WTC11 (cell line): Measurements from ENCODE around the gene MAX. TPM values are rescaled to one million over a fixed set of nuclear protein-coding genes. Genes with fewer than 3 reads are reported as not detected.

Experiments used
- ATAC-seq: fragments of 200-7000 bp; cut with Tn5 transposase; 2 replicates; pipeline ENCODE4 v1.10.0; 2021; ENCODE audit warnings: mild to moderate bottlenecking, moderate library complexity
- CTCF ChIA-PET: fragments of 300-600 bp; sonication (Branson Sonifier 250); formaldehyde crosslinking; loops from one replicate; lab custom pipeline; 2021; ENCODE audit warnings: antibody characterized with exemption; lab: Charles Lee
- POLR2A ChIA-PET: fragments of 350-600 bp; sonication (Branson Sonifier 250); formaldehyde crosslinking; loops from one replicate; lab custom pipeline; 2021; ENCODE audit warnings: antibody characterized with exemption; lab: Charles Lee
- DNase-seq: peaks from one replicate; pipeline ENCODE4 v3.0.0; 2021; ENCODE audit warnings: low spot score
- H3K27ac Mint-ChIP-seq: 2 replicates; pipeline ENCODE4 v1.8.0; 2021; ENCODE audit warnings: mixed read lengths
- H3K27me3 Mint-ChIP-seq: 2 replicates; pipeline ENCODE4 v1.8.0; 2021; ENCODE audit warnings: low read depth, mild to moderate bottlenecking, moderate library complexity, mixed read lengths
- H3K36me3 Mint-ChIP-seq: 2 replicates; pipeline ENCODE4 v1.8.0; 2021; ENCODE audit warnings: mixed read lengths
- H3K4me1 Mint-ChIP-seq: 2 replicates; pipeline ENCODE4 v1.8.0; 2022; ENCODE audit warnings: mixed read lengths
- H3K4me3 Mint-ChIP-seq: 2 replicates; pipeline ENCODE4 v1.8.0; 2021; ENCODE audit warnings: mild to moderate bottlenecking, moderate library complexity, mixed read lengths
- H3K9me3 Mint-ChIP-seq: 2 replicates; pipeline ENCODE4 v1.8.0; 2021; ENCODE audit warnings: mixed read lengths
- ARID4B ChIP-seq: sonication (generic); formaldehyde crosslinking; IDR thresholded peaks from 2 replicates; pipeline ENCODE4 v1.8.0; 2023; ENCODE audit warnings: missing genetic modification reagents, mild to moderate bottlenecking, borderline replicate concordance
- ATF3 ChIP-seq: sonication (generic); formaldehyde crosslinking; conservative IDR thresholded peaks from 2 replicates; pipeline ENCODE4 v1.8.1; 2022; ENCODE audit warnings: mild to moderate bottlenecking, missing genetic modification reagents
- ATF6 ChIP-seq: sonication (generic); formaldehyde crosslinking; IDR thresholded peaks from 2 replicates; pipeline ENCODE4 v1.8.1; 2023; ENCODE audit warnings: mild to moderate bottlenecking, missing genetic modification reagents
- E2F4 ChIP-seq: sonication (generic); formaldehyde crosslinking; IDR thresholded peaks from 2 replicates; pipeline ENCODE4 v1.8.1; 2022; ENCODE audit warnings: low read depth, mild to moderate bottlenecking, moderate library complexity, missing genetic modification reagents, borderline replicate concordance
- E2F5 ChIP-seq: sonication (generic); formaldehyde crosslinking; IDR thresholded peaks from 2 replicates; pipeline ENCODE4 v1.8.1; 2022; ENCODE audit warnings: mild to moderate bottlenecking, moderate library complexity, missing genetic modification reagents
- ERG ChIP-seq: fragments of 250-450 bp; sonication (Bioruptor Pico); IDR thresholded peaks from 2 replicates; pipeline ENCODE4 v1.8.0; 2021; ENCODE audit warnings: mild to moderate bottlenecking
- FOXP4 ChIP-seq: sonication (generic); formaldehyde crosslinking; IDR thresholded peaks from 2 replicates; pipeline ENCODE4 v1.8.0; 2022; ENCODE audit warnings: mild to moderate bottlenecking, missing genetic modification reagents
- GABPB1 ChIP-seq: sonication (generic); formaldehyde crosslinking; IDR thresholded peaks from 2 replicates; pipeline ENCODE4 v1.8.1; 2023; ENCODE audit warnings: mild to moderate bottlenecking, missing genetic modification reagents
- GRHL2 ChIP-seq: fragments of 250-450 bp; sonication (Bioruptor Pico); IDR thresholded peaks from 2 replicates; pipeline ENCODE4 v1.8.0; 2022; ENCODE audit warnings: mild to moderate bottlenecking, moderate library complexity; ENCODE audit not compliant: insufficient replicate concordance, severe bottlenecking
- MAX ChIP-seq: sonication (generic); formaldehyde crosslinking; IDR thresholded peaks from 2 replicates; pipeline ENCODE4 v1.8.0; 2022; ENCODE audit warnings: mild to moderate bottlenecking, missing genetic modification reagents
- MXD4 ChIP-seq: fragments of 250-450 bp; sonication (Bioruptor Pico); IDR thresholded peaks from 2 replicates; pipeline ENCODE4 v1.8.0; 2021; ENCODE audit warnings: mild to moderate bottlenecking, moderate library complexity, borderline replicate concordance
- NFATC4 ChIP-seq: fragments of 250-450 bp; sonication (Bioruptor Pico); IDR thresholded peaks from 2 replicates; pipeline ENCODE4 v1.9.0; 2021; ENCODE audit warnings: mild to moderate bottlenecking
- NFYB ChIP-seq: sonication (generic); formaldehyde crosslinking; conservative IDR thresholded peaks from 2 replicates; pipeline ENCODE4 v1.8.0; 2022; ENCODE audit warnings: low read depth, missing genetic modification reagents
- NR1H2 ChIP-seq: sonication (generic); formaldehyde crosslinking; IDR thresholded peaks from 2 replicates; pipeline ENCODE4 v1.9.0; 2021; ENCODE audit warnings: mild to moderate bottlenecking, moderate library complexity, missing genetic modification reagents
- NR2C2 ChIP-seq: sonication (generic); formaldehyde crosslinking; IDR thresholded peaks from 2 replicates; pipeline ENCODE4 v1.8.0; 2022; ENCODE audit warnings: mild to moderate bottlenecking, missing genetic modification reagents
- OVOL2 ChIP-seq: fragments of 250-450 bp; sonication (Bioruptor Pico); IDR thresholded peaks from 2 replicates; pipeline ENCODE4 v1.9.0; 2021; ENCODE audit warnings: mild to moderate bottlenecking, borderline replicate concordance
- PRRX2 ChIP-seq: fragments of 250-450 bp; sonication (Bioruptor Pico); IDR thresholded peaks from 2 replicates; pipeline ENCODE4 v1.8.0; 2021; ENCODE audit warnings: mild to moderate bottlenecking
- SMAD4 ChIP-seq: sonication (generic); formaldehyde crosslinking; IDR thresholded peaks from 2 replicates; pipeline ENCODE4 v1.8.0; 2022; ENCODE audit warnings: mild to moderate bottlenecking, missing genetic modification reagents
- SP1 ChIP-seq: sonication (generic); formaldehyde crosslinking; conservative IDR thresholded peaks from 2 replicates; pipeline ENCODE4 v1.8.1; 2022; ENCODE audit warnings: missing genetic modification reagents
- ZNF425 ChIP-seq: fragments of 250-450 bp; sonication (Bioruptor Pico); conservative IDR thresholded peaks from 2 replicates; pipeline ENCODE4 v1.9.0; 2021; ENCODE audit warnings: mild to moderate bottlenecking
- total RNA-seq: library from RNA; stranded (reverse); gene quantifications from 3 replicates; pipeline ENCODE4 v1.2.3, GENCODE V29; 2021

Gene MAX
- total RNA-seq, 1 experiment from 2014 or later = 58.5 TPM

GRCh38 chr14:65128096-65128495 is 25.8 kb upstream of the MAX start (continued):
- TF ChIP-seq ARID4B (no peak), E2F5 (CRISPR knock-in tag) (no peak), NFATC4 (CRISPR knock-in tag) (no peak), ATF6 (CRISPR knock-in tag) (no peak), ERG (CRISPR knock-in tag) (no peak), SP1 (CRISPR knock-in tag) (no peak), GABPB1 (CRISPR knock-in tag) (no peak)

GRCh38 chr14:65117769-65118745 is 15.7 kb upstream of the MAX start:
- H3K36me3 Mint-ChIP-seq = no peaks in the 10 kb centered on the region
- no peaks in the 10 kb centered on the region for H3K9me3 Mint-ChIP-seq
- no peak overlapping the region for H3K4me3 Mint-ChIP-seq
- no peaks in the 10 kb centered on the region; the same call in 1 of the 2 replicates for H3K27me3 Mint-ChIP-seq
- ChIA-PET POLR2A (interaction anchor here (0.6 kb wide), 1 partner anchor 11 kb away, joined by 3 read pairs; no protein-coding TSS in a partner anchor), CTCF (no interaction called here)
- ATAC-seq = no peak
- no peak for DNase-seq
- peak overlapping the region; percentile 78; the same call in 1 of the 2 replicates for H3K27ac Mint-ChIP-seq
- H3K4me1 Mint-ChIP-seq = no peaks in the 10 kb centered on the region
- TF ChIP-seq NFYB (CRISPR knock-in tag) (no peak), NR2C2 (CRISPR knock-in tag) (no peak), MXD4 (CRISPR knock-in tag) (no peak), ZNF425 (no peak), GRHL2 (no peak), SMAD4 (no peak), NR1H2 (no peak), ATF3 (CRISPR knock-in tag) (no peak), OVOL2 (CRISPR knock-in tag) (no peak), FOXP4 (no peak), PRRX2 (CRISPR knock-in tag) (no peak), MAX (no peak), E2F4 (CRISPR knock-in tag) (no peak)
